ENCODE data around the gene KLHL26.
"Not testable (repeated sequence)": the region's sequence is repeated elsewhere in the genome, so short reads cannot be mapped to it uniquely, and the experiment has no call there.

Gene KLHL26

GRCh38 chr19:18636969-18637629 lies at the start of gene KLHL26:
Gene KLHL26 (plus strand): TSS chr19:18637028. CDS start chr19:18637055, 27 bp downstream.
- no peak for DNase-seq

- no peak for DNase-seq
Observed at GRCh38 chr19:18587561-18587960, 49.3 kb upstream of the KLHL26 start.

- DNase-seq = no peak
Observed at GRCh38 chr19:18587962-18588610, 48.7 kb upstream of the KLHL26 start.

GRCh38 chr19:18588611-18589379 lies 48.0 kb upstream of the KLHL26 start, which contains the start of gene REX1BD:
Gene REX1BD (plus strand): TSS chr19:18588798. CDS start chr19:18588802, 4 bp downstream.
- DNase-seq = peak; percentile 96

- peak; percentile 85 for DNase-seq
Observed at GRCh38 chr19:18589380-18590272, 47.2 kb upstream of the KLHL26 start.

GRCh38 chr19:18590273-18591272 lies 46.3 kb upstream of the KLHL26 start:
- DNase-seq = peak; percentile 93

- DNase-seq = no peak
Observed at GRCh38 chr19:18591735-18592385, 45.0 kb upstream of the KLHL26 start.

- DNase-seq = not testable (repeated sequence)
Observed at GRCh38 chr19:18592732-18593131, 44.1 kb upstream of the KLHL26 start.

- no peak for DNase-seq
Observed at GRCh38 chr19:18593367-18594095, 43.3 kb upstream of the KLHL26 start.

- peak; percentile 86 for DNase-seq
Observed at GRCh38 chr19:18594096-18594823, 42.6 kb upstream of the KLHL26 start.

- no peak for DNase-seq
Observed at GRCh38 chr19:18594824-18595373, 41.9 kb upstream of the KLHL26 start.

GRCh38 chr19:18595475-18595874 lies 41.4 kb upstream of the KLHL26 start:
- no peak for DNase-seq

GRCh38 chr19:18596752-18597157 lies 40.1 kb upstream of the KLHL26 start:
- peak; percentile 37 for DNase-seq

GRCh38 chr19:18597809-18598660 lies 38.8 kb upstream of the KLHL26 start:
- DNase-seq = peak; percentile 33

- DNase-seq = no peak
Observed at GRCh38 chr19:18599485-18599884, 37.3 kb upstream of the KLHL26 start.

- not testable (repeated sequence) for DNase-seq
Observed at GRCh38 chr19:18600692-18601397, 36.0 kb upstream of the KLHL26 start.

- no peak for DNase-seq
Observed at GRCh38 chr19:18601875-18602274, 35.0 kb upstream of the KLHL26 start.
